Ishikawa (cell line): ENCODE data around the gene SOWAHB.

ENCODE experiments used
- CEBPB ChIP-seq: IDR thresholded peaks from 2 replicates; pipeline ENCODE4 v1.6.1; 2012
- CREB1 ChIP-seq: IDR thresholded peaks from 2 replicates; pipeline ENCODE4 v1.6.1; 2012; ENCODE audit warnings: low read depth
- EP300 ChIP-seq: IDR thresholded peaks from 2 replicates; pipeline ENCODE4 v1.6.1; 2012; ENCODE audit warnings: borderline replicate concordance
- MAX ChIP-seq: IDR thresholded peaks from 2 replicates; pipeline ENCODE4 v1.6.1; 2012
- NFIC ChIP-seq: IDR thresholded peaks from 2 replicates; pipeline ENCODE4 v1.6.1; 2012
- RAD21 ChIP-seq: IDR thresholded peaks from 2 replicates; pipeline ENCODE4 v1.6.1; 2012; ENCODE audit warnings: low read depth
- REST ChIP-seq: IDR thresholded peaks from 2 replicates; pipeline ENCODE4 v1.6.1; 2012; ENCODE audit warnings: low read depth, mild to moderate bottlenecking
- TAF1 ChIP-seq: IDR thresholded peaks from 2 replicates; pipeline ENCODE4 v1.6.1; 2012; ENCODE audit warnings: low read depth, mild to moderate bottlenecking
- TEAD4 ChIP-seq: IDR thresholded peaks from 2 replicates; pipeline ENCODE4 v1.6.1; 2012
- YY1 ChIP-seq: IDR thresholded peaks from 2 replicates; pipeline ENCODE4 v1.6.1; 2012; ENCODE audit warnings: low read depth

GRCh38 chr4:76874176-76874575, 23.8 kb downstream of the SOWAHB start:
- no peak for TF ChIP-seq RAD21
- TF ChIP-seq YY1, result no peak
- TF ChIP-seq REST, result no peak
- no peak for TF ChIP-seq EP300
- TF ChIP-seq TEAD4, result no peak
- no peak for TF ChIP-seq TAF1
- no peak for TF ChIP-seq NFIC
- no peak for TF ChIP-seq CEBPB
- no peak for TF ChIP-seq MAX
- TF ChIP-seq CREB1, result no peak
